NCI-H510A treated with DMSO at 0.1 percent for 48 hours (cell line): ENCODE data around the gene BIK.
A peak's percentile ranks its signal among the peaks of the same experiment; 100 is the strongest.
"Not testable (repeated sequence)": the region's sequence is repeated elsewhere in the genome, so short reads cannot be mapped to it uniquely, and the experiment has no call there.

Experiments
- DNase-seq: peaks from one replicate; lab custom pipeline; 2025; lab: John Stamatoyannopoulos, UW

The BIK gene

DNA sequence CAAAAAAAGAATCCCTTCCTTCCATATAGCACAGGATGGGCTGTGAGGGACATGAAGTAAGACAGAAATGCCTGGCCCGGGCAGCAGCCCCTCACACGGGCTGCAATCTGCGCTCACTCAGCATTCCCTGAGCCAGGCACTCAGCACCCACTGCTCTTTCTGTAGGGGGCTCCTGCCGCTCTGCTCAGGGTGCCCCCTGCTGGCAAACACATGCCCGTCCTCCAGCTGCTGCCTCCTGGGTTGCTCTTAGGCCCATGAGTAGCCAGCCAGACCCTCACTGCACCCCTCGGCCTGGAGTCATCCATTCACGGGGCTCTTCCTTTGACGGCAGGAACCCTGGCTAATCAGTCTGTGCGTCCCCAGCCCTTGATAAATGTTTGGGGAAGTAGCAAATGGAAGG lies 25.7 kb downstream of the BIK start:
- DNase-seq = no peak

DNA sequence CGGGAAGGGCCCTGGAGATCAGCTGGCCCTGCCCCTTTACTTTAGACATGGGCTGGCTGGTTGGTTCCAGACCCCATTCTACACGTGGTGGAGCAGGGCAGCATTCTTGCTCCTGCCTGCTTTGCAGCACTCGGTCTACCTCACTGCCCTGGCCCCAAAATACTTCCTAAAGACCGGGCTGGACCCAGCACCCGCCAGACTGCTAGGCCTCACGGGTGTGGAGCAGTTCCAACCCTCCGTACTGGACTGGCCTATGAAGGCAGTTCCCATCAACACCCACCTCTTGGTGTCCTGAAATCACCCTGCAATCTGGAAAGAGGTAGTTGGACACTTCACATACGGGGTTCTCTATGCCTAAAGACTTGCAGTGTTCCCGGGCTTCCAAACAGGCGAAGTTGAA lies 26.3 kb downstream of the BIK start:
- DNase-seq = no peak

DNA sequence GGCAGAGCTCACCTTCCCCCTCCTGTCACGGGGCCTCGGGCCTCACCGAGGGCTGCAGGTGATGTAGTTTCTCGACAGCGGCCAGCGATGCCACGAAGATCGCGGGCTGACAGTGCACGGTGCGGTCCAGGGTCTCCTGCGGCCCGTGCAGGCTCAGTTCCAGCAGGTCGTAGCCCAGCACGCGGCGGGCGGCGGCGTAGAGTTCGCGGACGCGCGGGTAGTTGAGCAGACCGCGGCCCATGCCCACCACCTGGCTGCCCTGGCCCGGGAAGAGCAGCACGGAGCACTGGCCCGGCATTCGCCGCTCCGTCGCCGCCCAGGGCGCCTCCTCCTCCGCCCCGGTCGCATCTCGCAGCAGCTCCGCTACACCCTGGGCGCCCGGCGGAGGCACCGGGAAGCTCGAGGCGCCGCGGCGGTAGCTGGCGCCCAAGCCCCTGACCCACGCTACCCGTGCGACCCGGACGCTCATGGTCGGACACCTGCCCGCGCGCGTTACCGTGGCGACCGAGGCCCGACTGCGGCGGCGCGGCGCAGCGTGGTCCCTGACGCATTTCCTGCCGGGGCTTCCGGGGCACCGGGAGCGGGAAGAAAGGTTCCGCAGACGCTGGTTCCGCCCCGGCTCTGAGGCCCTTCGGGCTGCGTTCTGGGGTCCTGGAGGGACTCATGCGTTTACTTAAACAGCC lies 32.5 kb downstream of the BIK start, which contains the start of gene MCAT:
Gene MCAT (minus strand): TSS at position 519 of the 683 bp plus-strand sequence. CDS start 50 bp downstream, at position 469.
- peak; percentile 66 for DNase-seq

DNA sequence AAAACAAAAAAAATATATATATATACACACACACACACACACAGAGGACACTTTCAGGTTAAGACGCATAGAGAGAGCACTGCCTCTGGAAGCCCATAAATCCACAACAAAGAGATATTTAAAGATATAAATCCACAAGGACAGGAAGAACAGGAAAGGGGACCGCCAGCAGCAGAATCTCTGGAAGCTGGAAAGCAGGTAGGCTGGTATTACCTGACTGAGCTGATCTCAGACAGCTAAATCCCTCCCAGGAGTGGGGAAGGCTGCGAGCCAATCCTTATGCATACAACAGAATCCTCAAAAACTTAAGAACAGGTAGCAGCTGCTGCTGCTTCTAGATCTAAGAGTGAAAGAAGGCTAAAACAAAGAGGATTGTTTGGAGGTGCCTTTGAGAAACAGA lies 34.4 kb downstream of the BIK start:
- no peak for DNase-seq

DNA sequence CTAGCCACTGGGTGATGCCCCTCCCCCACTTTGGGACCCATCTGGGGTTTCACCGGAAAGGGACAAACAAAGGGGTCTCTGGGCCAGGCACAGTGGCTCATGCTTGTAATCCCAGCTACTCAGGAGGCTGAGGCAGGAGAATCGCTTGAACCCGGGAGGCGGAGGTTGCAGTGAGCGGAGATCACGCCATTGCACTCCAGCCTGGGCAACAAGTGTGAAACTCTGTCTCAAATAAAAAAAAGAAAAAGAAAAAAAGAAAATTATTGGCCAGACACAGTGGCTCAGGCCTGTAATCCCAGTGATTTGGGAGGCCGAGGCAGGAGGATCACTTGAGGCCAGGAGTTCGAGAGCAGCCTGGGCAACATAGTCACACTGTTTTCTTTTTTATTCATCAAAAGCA lies 34.8 kb downstream of the BIK start:
- not testable (repeated sequence) for DNase-seq

DNA sequence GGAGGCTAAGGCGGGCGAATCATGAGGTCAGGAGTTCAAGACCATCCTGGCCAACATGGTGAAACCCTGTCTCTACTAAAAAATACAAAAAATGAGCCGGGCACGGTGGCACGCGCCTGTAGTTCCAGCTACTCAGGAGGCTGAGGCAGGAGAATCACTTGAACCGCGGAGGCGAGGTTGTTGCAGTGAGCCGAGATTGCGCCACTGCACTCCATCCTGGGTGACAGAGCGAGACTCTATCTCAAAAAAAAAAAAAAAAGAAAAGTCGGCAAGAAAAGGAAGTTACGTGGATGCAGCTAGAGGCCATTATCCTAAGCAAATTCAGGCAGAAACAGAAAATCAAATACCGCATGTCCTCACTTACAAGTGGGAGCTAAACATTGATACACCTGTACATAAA lies 35.8 kb downstream of the BIK start:
- not testable (repeated sequence) for DNase-seq

DNA sequence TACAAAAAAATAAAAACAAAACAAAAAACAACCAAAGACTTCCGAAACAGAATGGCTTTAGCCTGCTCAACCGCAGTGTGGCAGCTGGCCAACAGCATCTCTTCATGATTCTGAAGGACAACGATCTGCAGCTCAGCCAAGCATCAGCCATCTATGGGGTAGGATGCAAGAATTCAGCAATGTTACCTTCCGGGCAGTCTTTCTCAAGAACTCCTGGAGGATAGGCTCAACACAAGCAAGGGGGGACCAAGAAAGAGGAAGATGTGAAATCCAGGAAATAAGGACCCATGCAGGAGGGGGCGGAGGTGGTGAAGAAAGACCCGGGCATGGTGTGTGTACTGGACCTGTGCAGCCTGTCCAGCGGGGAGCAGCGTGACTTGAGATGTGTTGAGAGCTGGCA lies 37.3 kb downstream of the BIK start:
- no peak for DNase-seq

DNA sequence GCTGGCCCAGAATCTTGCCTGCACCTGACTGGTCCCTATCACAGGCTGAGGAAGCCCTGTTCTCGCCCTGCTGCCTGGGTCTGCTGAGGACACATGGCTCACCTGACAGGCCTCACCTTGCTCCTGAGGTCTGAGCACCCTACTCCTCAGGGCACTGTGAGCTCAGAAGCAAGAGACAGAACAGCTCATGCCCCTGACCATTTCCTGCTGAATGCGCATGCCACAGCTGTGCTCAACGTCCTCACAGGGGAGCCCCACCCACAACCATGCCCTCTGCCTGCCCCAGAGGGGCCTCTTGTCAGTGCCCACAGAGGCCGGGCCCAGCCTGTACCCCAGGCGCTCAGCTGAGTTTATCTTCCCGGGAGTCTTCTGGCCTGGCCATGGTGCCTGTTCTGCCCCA lies 38.0 kb downstream of the BIK start:
- no peak for DNase-seq

DNA sequence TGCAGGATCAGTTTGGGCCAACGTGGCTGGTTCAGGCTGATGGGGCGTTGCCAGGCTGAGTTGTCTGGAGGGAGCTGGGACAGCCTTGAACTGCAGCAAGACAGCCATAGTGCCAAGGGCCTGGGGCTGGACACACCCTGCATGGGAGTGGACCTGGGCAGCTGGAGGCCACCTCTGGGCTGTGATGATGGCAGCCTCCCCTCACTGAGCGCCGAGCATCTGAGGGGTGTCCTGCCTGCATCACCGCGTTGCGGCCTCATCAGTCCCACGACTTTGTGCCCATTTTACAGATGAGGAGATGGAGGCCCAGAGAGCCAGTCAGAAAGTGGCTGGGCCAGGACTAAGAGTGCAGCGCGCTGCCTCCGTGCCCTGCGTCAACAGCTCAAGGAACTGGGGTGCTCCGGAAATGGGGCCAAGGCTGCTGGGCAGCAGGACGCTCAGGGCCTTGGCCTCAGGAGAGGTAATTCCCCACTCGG lies 40.2 kb downstream of the BIK start:
- no peak for DNase-seq

DNA sequence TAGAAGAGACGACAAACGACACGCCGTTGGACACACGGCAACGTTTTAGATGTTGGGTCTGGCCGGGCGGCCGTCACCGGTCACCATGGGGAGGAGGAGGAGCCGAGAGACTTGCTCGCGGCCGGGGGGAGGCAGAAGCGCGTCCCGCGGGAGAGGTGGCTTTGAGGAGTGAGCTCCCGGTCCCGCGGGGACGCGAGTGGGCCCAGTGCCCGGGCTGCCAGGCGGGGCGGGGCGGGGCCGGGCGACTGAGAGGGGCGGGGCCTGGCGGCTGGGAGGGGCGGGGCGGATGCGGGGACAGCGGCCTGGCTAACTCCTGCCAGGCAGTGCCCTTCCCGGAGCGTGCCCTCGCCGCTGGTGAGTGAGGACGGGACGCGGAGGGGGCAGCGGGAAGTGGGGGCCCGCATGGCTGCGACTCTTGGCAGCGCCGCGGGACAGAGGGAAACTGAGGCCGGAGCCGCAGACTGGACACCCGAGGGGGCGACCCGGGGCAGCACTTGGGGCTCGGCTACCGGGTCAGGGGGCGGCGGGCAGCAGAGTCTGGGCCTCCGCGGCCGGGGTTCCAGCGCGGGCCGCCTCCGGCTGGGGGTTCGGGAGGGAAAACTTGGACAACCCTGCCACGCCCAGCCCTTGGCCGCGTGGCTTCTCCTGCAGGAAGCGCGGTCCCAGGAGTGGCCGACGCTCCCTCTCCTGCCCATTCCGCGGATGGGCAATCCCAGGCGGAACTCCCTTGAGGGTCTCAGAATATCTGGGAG lies 40.9 kb downstream of the BIK start, which contains the start of gene TSPO:
Gene TSPO (plus strand): TSS at position 309 of the 752 bp plus-strand sequence. CDS start 7,680 bp downstream, outside the sequence.
- DNase-seq = peak; percentile 2

DNA sequence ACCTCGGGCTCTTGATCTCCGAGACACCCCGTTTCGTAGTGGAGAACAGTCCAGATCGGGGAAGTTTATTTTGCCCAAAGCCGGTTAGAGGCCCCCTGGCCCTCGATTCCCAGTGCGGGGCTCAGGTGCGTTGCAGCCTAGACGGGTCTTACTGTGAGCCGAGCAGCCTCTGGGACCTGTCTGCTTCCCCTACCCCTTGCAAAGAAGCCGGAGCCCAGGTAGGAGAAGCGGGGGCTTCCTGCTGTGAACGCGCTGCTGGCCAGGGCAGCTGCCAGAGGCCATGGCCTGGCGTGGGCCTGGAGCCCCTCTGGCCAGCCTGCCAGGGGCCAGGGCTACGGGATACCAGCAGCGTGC lies 41.4 kb downstream of the BIK start:
- DNase-seq = no peak

DNA sequence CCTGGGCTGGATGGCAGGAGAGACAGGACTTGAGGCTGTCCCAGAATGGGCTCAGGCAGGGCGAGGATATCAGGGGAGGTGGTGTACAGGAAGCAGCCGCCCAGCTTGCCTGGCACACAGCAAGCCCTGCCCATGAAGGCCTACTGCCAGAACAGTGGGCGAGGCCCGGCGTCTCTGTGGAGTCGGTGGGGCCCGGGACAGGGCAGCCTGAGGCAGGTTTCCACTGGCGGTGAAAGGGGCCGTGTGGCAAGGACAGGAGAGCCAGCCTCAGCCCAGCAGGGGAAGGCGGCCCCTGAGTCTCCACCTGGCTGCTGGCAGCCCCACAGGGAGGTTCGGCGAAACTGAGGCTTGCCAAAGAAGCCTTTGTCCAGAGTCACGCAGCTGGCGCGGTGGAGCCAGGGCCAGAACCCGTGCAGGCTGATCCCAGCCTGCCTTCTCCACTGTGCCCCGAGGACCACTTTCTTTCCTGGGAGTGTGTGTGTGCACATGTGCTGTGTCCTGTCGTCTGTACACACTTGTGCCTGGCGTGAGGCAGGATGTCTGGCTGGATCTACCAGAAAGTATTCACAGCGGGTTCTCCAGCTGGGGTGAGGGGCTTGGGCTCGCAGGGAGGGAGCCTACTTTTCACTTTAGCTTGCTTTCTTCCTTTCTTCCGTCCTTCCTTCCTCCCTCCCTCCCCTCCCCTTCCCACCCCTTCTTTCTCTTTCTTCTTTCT lies 42.0 kb downstream of the BIK start:
- peak; percentile 25 for DNase-seq

DNA sequence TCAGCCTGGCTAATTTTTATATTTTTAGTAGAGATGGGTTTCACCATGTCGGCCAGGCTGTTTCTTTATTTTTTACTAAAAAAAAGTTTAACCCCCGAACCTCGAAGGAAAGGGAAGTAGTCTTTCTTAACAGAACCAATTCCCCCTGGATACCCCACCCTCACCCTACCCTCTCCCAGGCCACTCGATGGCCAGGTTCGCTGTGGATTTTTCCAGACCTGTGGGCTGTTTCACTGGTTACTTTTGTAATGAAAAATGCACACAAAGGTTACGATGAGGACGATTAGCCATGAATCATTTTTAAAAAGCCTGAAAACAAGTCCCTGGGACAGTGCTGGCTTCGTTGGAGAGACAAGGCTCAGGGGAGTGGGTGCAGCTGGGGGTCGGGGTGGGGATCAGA lies 43.3 kb downstream of the BIK start:
- no peak for DNase-seq

DNA sequence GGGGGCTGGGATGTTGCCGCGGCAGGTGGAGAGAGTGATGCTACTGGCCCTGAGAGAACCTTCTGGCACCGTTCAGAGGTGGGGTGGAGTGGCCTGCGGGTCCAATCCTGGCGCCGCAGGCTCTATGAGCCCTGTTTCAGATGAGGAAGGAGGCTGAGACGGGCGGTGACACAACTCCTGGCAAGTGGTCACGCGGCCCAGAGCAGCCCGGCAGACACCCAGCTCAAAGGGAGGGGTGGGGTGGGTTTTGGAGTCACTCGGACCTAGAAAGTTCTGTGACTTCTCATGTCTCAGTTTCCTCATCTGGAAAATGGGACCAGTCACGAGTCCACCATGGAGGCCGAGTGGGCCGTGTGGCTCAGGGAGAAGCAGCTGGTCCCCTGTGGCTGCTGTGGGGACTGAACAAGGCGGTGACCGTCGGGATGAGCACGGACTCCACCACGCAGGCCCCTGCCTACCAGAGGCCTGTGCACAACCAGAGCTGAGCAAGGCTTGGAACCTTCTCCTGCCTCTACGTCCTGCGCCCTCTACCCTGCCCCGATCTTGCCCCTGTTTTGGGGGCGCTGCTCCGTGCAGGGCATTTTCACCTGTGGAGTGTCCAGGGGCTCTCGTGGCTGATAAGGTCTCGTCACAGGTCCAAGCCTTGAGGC lies 44.5 kb downstream of the BIK start:
- no peak for DNase-seq

DNA sequence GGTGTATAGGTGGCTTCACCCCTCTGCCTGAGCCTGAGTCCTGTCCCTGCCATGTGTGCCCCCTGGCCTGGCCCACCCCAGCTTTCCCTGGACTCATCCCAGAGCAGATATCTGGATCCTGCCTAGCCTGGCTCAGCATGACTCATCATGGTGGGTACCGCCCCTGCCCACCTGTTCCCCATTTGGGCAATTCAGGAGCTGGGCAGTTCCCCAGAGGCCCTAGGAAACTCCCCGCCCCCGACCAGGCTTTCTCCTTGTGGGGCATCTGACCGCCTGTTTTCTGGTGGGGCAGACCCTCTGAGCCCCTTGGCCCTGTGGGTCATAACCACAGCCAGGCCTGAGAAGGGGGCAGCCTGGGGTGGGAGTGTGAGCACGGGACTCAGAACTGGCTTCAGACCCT lies 45.2 kb downstream of the BIK start:
- DNase-seq = no peak

DNA sequence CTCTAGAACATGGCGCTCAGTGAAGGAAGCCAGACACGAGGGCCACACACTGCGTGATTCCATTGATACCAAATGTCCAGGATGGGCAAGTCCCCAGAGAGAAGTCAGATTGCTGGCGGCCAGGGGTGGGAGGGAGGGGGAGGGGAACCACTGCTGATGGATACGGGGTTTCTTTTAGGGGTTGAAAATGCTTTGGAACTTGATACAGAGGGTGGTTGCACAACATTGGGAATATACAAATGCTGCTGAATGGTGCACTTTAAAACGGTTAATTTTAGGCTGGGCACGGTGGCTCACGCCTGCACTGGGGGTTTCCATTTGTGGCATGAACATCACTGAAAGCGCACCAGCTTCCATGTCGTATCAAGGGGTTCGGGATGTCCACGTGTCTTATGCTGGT lies 45.9 kb downstream of the BIK start:
- DNase-seq = no peak

DNA sequence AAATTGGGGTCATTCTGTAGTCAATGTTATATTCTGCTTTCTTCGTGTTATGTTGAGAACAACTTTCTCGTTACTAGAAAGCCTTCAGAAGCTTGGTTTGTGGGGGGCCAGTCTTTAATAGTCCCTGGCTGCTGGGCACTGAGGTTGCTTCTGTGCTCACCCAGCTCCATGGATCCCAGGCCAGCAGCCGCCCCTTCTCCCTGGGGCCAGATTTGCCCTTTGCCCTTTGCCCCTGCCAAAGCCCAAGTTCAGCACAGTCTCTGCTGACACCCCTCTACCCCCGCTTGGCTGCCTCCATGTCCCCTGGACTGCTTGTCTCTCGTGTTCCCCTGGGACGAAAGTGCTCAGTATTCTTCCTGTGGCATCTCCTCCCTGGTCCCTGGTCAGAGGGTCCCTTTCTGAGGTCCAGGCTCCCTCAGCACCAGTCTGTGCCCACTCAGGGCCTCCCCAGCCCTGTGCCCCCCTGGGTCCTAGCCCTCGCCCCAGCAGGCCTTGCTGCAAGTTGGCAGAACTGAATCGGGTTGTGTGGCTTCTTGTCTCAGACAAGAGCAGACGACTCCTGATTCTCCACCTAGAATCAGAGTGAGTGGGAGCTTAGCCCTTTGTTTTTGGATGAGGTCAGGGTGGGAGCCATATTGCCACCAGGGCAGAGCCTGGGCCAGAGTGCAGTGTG lies 47.5 kb downstream of the BIK start:
- DNase-seq = no peak

DNA sequence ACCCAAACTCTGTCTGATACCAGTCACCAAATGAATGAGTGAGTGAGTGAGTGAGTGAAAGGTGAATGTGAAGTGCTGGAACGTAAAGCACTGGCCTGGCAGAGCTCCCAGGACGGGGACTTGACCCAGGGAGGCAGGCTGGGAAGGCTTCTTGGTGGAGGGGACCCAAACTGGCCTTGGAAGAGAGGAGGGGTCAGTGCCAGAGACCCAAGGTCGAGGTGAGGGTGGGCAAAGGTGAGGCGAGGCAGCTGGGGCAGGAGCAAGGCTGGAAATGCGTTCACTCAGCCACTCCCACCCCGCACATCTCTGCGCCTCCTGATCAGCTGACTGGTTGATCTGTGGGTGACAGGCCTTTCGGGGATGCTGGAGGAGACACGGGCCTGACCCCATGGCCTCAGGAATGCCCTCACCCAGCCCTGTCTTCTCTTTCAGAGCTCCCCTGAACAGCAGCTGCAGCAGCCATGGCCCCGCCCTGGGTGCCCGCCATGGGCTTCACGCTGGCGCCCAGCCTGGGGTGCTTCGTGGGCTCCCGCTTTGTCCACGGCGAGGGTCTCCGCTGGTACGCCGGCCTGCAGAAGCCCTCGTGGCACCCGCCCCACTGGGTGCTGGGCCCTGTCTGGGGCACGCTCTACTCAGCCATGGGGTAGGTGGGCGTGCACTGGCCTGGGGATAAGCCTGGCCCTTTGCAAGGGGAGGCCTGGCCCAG lies 48.4 kb downstream of the BIK start:
- DNase-seq = no peak

DNA sequence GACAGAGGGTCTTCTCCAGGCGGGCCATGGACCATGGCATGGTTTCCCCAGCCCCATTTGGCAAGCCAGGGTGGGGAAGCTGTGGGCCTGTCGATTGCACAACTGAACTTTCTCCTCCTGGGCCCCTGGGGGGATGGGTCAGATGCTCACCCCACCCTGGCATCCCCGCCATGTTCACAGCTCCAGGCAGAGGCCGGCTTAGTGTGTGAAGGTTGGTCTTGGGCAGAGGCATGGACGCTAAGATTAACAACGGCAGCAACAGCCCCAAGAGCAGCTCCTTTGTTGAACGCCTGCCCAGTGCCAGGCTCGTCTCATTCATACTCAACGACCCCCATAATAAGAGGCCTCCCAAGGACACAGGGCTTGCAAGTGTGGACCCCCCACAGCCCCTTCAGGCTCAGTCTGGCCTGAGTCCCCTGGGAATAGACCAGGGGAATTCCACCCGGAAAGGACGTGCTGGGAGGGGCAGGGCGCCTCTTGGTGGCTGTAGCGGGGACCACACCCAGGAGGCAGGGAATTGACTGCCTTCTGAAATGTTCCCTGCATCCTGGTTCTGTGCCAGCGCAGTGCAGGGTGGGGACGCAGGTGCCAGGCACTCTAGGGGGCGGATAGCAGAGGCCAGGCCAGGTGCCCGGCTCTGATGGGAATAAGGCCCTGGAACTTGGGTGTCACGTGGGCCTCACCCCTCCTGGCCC lies 49.1 kb downstream of the BIK start:
- no peak for DNase-seq

DNA sequence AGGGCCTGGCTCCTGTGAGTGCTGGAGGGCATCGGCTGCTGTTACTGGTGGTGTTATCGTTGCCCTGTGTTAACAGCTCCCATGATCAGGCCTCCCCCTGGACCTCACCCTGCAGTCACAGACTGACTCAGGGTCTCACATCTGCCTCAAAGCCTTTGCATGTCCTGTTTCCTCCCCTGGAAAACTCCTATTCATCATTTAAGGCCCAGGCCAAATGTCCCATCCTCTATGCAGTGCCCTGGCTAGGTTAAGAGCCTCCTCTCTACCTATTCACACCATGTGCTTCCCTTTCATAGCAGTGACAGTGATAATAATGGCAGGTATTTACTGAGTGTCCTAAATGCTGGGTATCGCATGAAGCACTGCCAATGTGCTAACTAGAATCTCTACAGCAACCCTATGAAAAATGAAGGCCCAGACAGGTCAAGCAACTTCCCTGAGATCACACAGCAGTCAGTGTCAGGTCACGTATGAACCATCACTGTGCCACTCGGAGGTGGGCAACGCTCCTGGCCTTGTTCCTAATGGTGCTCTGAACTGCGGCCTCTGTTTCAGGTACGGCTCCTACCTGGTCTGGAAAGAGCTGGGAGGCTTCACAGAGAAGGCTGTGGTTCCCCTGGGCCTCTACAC lies 50.1 kb downstream of the BIK start:
- no peak for DNase-seq
